ENCODE measurements around the gene LAMA4. TPM values are rescaled to one million over a fixed set of nuclear protein-coding genes. Genes with fewer than 3 reads are reported as not detected.

The LAMA4 gene
- total RNA-seq, 1 experiment from 2014 or later = not detected

GRCh38 chr6:112237595-112237994 is 16.8 kb downstream of the LAMA4 start:
- intact Hi-C loops (cut with micrococcal nuclease; ENCODE audit: unreplicated experiment) = no loop called here
- Histone ChIP-seq H3K9me3 (no peaks in the 10 kb centered on the region), H3K4me1 (no peaks in the 10 kb centered on the region), H3K4me3 (ENCODE audit: low read depth, low read length) (no peak overlapping the region), H3K27me3 (replicated peaks; ENCODE audit: control insufficient read depth, insufficient read depth, low read length) (no peaks in the 10 kb centered on the region), H3K36me3 (ENCODE audit: control insufficient read depth, insufficient read depth, low read length) (no peaks in the 10 kb centered on the region)
- Mint-ChIP-seq H3K27me3 (ENCODE audit: insufficient read depth, unreplicated experiment) (peaks cover 11% of the 10 kb centered on the region), H3K4me3 (ENCODE audit: unreplicated experiment) (no peak overlapping the region), H3K27ac (ENCODE audit: unreplicated experiment) (no peak overlapping the region), H3K4me1 (ENCODE audit: low read depth, unreplicated experiment) (no peaks in the 10 kb centered on the region), H3K9me3 (ENCODE audit: unreplicated experiment) (no peaks in the 10 kb centered on the region), H3K36me3 (ENCODE audit: insufficient read depth, unreplicated experiment) (no peaks in the 10 kb centered on the region)
- TF ChIP-seq, protein P1, sequence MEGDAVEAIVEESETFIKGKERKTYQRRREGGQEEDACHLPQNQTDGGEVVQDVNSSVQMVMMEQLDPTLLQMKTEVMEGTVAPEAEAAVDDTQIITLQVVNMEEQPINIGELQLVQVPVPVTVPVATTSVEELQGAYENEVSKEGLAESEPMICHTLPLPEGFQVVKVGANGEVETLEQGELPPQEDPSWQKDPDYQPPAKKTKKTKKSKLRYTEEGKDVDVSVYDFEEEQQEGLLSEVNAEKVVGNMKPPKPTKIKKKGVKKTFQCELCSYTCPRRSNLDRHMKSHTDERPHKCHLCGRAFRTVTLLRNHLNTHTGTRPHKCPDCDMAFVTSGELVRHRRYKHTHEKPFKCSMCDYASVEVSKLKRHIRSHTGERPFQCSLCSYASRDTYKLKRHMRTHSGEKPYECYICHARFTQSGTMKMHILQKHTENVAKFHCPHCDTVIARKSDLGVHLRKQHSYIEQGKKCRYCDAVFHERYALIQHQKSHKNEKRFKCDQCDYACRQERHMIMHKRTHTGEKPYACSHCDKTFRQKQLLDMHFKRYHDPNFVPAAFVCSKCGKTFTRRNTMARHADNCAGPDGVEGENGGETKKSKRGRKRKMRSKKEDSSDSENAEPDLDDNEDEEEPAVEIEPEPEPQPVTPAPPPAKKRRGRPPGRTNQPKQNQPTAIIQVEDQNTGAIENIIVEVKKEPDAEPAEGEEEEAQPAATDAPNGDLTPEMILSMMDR (IDR thresholded peaks at IDR 0.05; ENCODE audit: insufficient read depth in 1 of 2, low read depth in 1 of 2, low read length in 1 of 2, severe bottlenecking in 1 of 2, unreplicated experiment in 1 of 2) = no peak
- ChIA-PET POLR2A (no interaction called here), CTCF (no interaction called here)
- BruUV-seq (replicated peaks) = no TSS peak
- DNase-seq = no peak

- no peak overlapping the region for H3K27ac Mint-ChIP-seq (ENCODE audit: unreplicated experiment)
- TF ChIP-seq, protein P1 (IDR thresholded peaks at IDR 0.05; ENCODE audit: insufficient read depth in 1 of 2, low read depth in 1 of 2, low read length in 1 of 2, severe bottlenecking in 1 of 2, unreplicated experiment in 1 of 2) = no peak
- DNase-seq = no peak
- H3K4me3 ChIP-seq (ENCODE audit: low read depth, low read length) = no peak overlapping the region
- intact Hi-C loops (cut with micrococcal nuclease; ENCODE audit: unreplicated experiment) = no loop called here
- H3K4me1 Mint-ChIP-seq (ENCODE audit: low read depth, unreplicated experiment) = no peaks in the 10 kb centered on the region
- H3K4me3 Mint-ChIP-seq (ENCODE audit: unreplicated experiment) = no peak overlapping the region
- H3K36me3 ChIP-seq (ENCODE audit: control insufficient read depth, insufficient read depth, low read length) = no peaks in the 10 kb centered on the region
- H3K36me3 Mint-ChIP-seq (ENCODE audit: insufficient read depth, unreplicated experiment) = no peaks in the 10 kb centered on the region
- H3K9me3 ChIP-seq = no peaks in the 10 kb centered on the region
- no peaks in the 10 kb centered on the region for H3K27me3 ChIP-seq (replicated peaks; ENCODE audit: control insufficient read depth, insufficient read depth, low read length)
- peaks cover 11% of the 10 kb centered on the region for H3K27me3 Mint-ChIP-seq (ENCODE audit: insufficient read depth, unreplicated experiment)
- ChIA-PET POLR2A (no interaction called here), CTCF (no interaction called here)
- H3K4me1 ChIP-seq = no peaks in the 10 kb centered on the region
- no peaks in the 10 kb centered on the region for H3K9me3 Mint-ChIP-seq (ENCODE audit: unreplicated experiment)
- BruUV-seq (replicated peaks) = no TSS peak
Observed at GRCh38 chr6:112237066-112237465, 17.3 kb downstream of the LAMA4 start.

DNA sequence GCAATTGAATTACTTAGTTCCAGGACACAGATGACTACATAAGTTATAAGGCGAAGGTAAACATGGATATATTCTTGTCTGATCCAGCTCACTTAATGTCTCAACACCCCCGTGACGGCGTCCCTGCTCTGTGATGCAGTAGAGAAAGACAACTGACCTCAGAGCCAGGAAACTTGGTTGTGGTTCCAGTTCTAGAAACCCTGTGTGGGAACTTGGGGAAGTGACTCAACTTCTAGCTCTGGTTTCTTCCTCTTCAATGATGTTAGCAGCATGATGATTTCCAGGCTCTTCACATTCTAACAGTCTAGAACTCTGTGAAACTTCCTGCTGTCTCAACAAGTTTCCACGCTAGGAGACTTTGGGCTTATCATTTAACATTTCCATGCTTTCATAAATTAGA is 18.4 kb downstream of the LAMA4 start:
- Histone ChIP-seq H3K36me3 (ENCODE audit: control insufficient read depth, insufficient read depth, low read length) (no peaks in the 10 kb centered on the region), H3K9me3 (no peaks in the 10 kb centered on the region), H3K4me1 (no peaks in the 10 kb centered on the region), H3K27me3 (replicated peaks; ENCODE audit: control insufficient read depth, insufficient read depth, low read length) (no peaks in the 10 kb centered on the region), H3K4me3 (ENCODE audit: low read depth, low read length) (no peak overlapping the region)
- Mint-ChIP-seq H3K4me3 (ENCODE audit: unreplicated experiment) (no peak overlapping the region), H3K4me1 (ENCODE audit: low read depth, unreplicated experiment) (no peaks in the 10 kb centered on the region), H3K9me3 (ENCODE audit: unreplicated experiment) (no peaks in the 10 kb centered on the region), H3K27ac (ENCODE audit: unreplicated experiment) (no peak overlapping the region), H3K36me3 (ENCODE audit: insufficient read depth, unreplicated experiment) (no peaks in the 10 kb centered on the region), H3K27me3 (ENCODE audit: insufficient read depth, unreplicated experiment) (peaks cover 12% of the 10 kb centered on the region)
- TF ChIP-seq, protein P1 (IDR thresholded peaks at IDR 0.05; ENCODE audit: insufficient read depth in 1 of 2, low read depth in 1 of 2, low read length in 1 of 2, severe bottlenecking in 1 of 2, unreplicated experiment in 1 of 2) = no peak
- CTCF ChIA-PET = no interaction called here
- no TSS peak for BruUV-seq (replicated peaks)
- intact Hi-C loops (cut with micrococcal nuclease; ENCODE audit: unreplicated experiment) = no loop called here
- DNase-seq = no peak
- POLR2A ChIA-PET = no interaction called here

All from Caco-2 (cell line).